B cell (primary cell): Measurements from ENCODE around the gene GYG2. TPM values are rescaled to one million over a fixed set of nuclear protein-coding genes. Genes with fewer than 3 reads are reported as not detected.
"Not testable (repeated sequence)": the region's sequence is repeated elsewhere in the genome, so short reads cannot be mapped to it uniquely, and the experiment has no call there.

ENCODE experiments used
- ATAC-seq: fragments of 200-7000 bp; cut with Tn5 transposase; one replicate; pipeline ENCODE4 v1.10.0; 2021; ENCODE audit warnings: low read depth, mild to moderate bottlenecking, moderate number of reproducible peaks, moderate library complexity
- CTCF ChIA-PET: fragments of 350-600 bp; sonication (Branson Sonifier 250); formaldehyde crosslinking; loops from one replicate; lab custom pipeline; 2021; ENCODE audit warnings: antibody characterized with exemption, inconsistent platforms; lab: Charles Lee
- POLR2A ChIA-PET: fragments of 350-600 bp; sonication (Branson Sonifier 250); formaldehyde crosslinking; loops from one replicate; lab custom pipeline; 2021; ENCODE audit warnings: antibody characterized with exemption; lab: Charles Lee
- DNase-seq: peaks from one replicate; pipeline ENCODE4 v3.0.0; 2013
- H2AFZ ChIP-seq: 2 replicates; pipeline ENCODE4 v1.6.1; 2012; ENCODE audit warnings: mild to moderate bottlenecking, low read depth, low read length; ENCODE audit not compliant: insufficient read depth, poor library complexity, severe bottlenecking
- H3K27ac ChIP-seq, 2 donors: 1 replicate in 1 of 2; 2 replicates in 1 of 2; pipeline ENCODE4 v1.5.1; 2012 to 2013; ENCODE audit warnings: low read length in 2 of 2, mild to moderate bottlenecking in 2 of 2, moderate library complexity in 1 of 2
- H3K27me3 ChIP-seq, 4 experiments: fragments of 200-600 bp in 1 of 4; sonication (generic) in 1 of 4; replicated peaks in 1 of 4; 1 replicate in 2 of 4; 2 replicates in 2 of 4; pipeline versions ENCODE4 v1.6.1 to v1.7.0; 2013 to 2016; ENCODE audit warnings: low read length in 3 of 4, mild to moderate bottlenecking in 2 of 4, mixed read lengths in 1 of 4, moderate library complexity in 1 of 4; ENCODE audit not compliant: insufficient read depth in 4 of 4, control insufficient read depth in 3 of 4; ENCODE audit errors: control extremely low read depth in 1 of 4
- H3K36me3 ChIP-seq, 2 experiments: replicated peaks in 1 of 2; 1 replicate in 1 of 2; 2 replicates in 1 of 2; pipeline versions ENCODE4 v1.6.1 to v1.7.1; 2013; ENCODE audit warnings: low read length in 1 of 2; ENCODE audit not compliant: insufficient read depth in 2 of 2, control insufficient read depth in 1 of 2; ENCODE audit errors: control extremely low read depth in 1 of 2, extremely low read depth in 1 of 2
- H3K4me1 ChIP-seq, 2 donors: fragments of 200-600 bp in 1 of 2; sonication (generic) in 1 of 2; 1 replicate in 1 of 2; 2 replicates in 1 of 2; pipeline versions ENCODE4 v1.5.1 to v1.6.1; 2013 to 2017; ENCODE audit warnings: low read length in 2 of 2; ENCODE audit not compliant: control insufficient read depth in 2 of 2, insufficient read depth in 2 of 2
- H3K4me2 ChIP-seq: replicated peaks from 2 replicates; pipeline ENCODE3; 2012; ENCODE audit warnings: mild to moderate bottlenecking, low read depth, low read length; ENCODE audit not compliant: poor library complexity, severe bottlenecking
- H3K4me3 ChIP-seq, 5 experiments: fragments of 200-600 bp in 1 of 5; sonication (generic) in 1 of 5; 1 replicate in 3 of 5; 2 replicates in 2 of 5; pipeline versions ENCODE4 v1.5.1 to v1.7.0; 2011 to 2016; ENCODE audit warnings: low read length in 4 of 5, mild to moderate bottlenecking in 4 of 5, low read depth in 2 of 5, control low read depth in 1 of 5, moderate library complexity in 1 of 5; ENCODE audit not compliant: insufficient read depth in 1 of 5; ENCODE audit errors: control extremely low read depth in 1 of 5, extremely low read depth in 1 of 5
- H3K79me2 ChIP-seq: fragments of 200-600 bp; sonication (generic); one replicate; pipeline ENCODE4 v1.6.0; 2016; ENCODE audit warnings: low read length; ENCODE audit not compliant: control insufficient read depth, insufficient read depth
- H3K9ac ChIP-seq: fragments of 200-600 bp; sonication (generic); 2 replicates; pipeline ENCODE4 v1.6.1; 2017; ENCODE audit warnings: mild to moderate bottlenecking, low read length, moderate library complexity
- H3K9me3 ChIP-seq, 3 donors: one replicate each; pipeline versions ENCODE4 v1.6.1 to v1.7.1; 2013; ENCODE audit warnings: low read length in 2 of 3; ENCODE audit not compliant: control insufficient read depth in 2 of 3, insufficient read depth in 1 of 3; ENCODE audit errors: control extremely low read depth in 1 of 3
- H4K20me1 ChIP-seq: 2 replicates; pipeline ENCODE4 v1.6.0; 2012; ENCODE audit warnings: mild to moderate bottlenecking, low read length; ENCODE audit not compliant: insufficient read depth, control insufficient read depth, poor library complexity, severe bottlenecking
- H3K27ac Mint-ChIP-seq: one replicate; pipeline ENCODE4 v1.8.0; 2021; ENCODE audit warnings: mixed read lengths
- H3K27me3 Mint-ChIP-seq: one replicate; pipeline ENCODE4 v1.8.0; 2021; ENCODE audit warnings: mixed read lengths
- H3K4me1 Mint-ChIP-seq: one replicate; pipeline ENCODE4 v1.8.0; 2021; ENCODE audit warnings: mixed read lengths
- H3K4me3 Mint-ChIP-seq: one replicate; pipeline ENCODE4 v1.8.0; 2021; ENCODE audit warnings: mixed read lengths
- H3K9me3 Mint-ChIP-seq: one replicate; pipeline ENCODE4 v1.8.0; 2022; ENCODE audit warnings: mixed read lengths; ENCODE audit not compliant: insufficient read depth
- EZH2 ChIP-seq: IDR thresholded peaks from 2 replicates; pipeline ENCODE4 v1.6.1; 2012; ENCODE audit warnings: borderline replicate concordance, low read depth, mild to moderate bottlenecking, moderate library complexity, low read length; ENCODE audit not compliant: insufficient read depth, poor library complexity, severe bottlenecking
- WGBS: methylation state at CpG from one replicate; pipeline ENCODE4 v1.1.5; 2013; ENCODE audit warnings: missing lambda C conversion rate; ENCODE audit not compliant: insufficient coverage; 5-methylcytosine and 5-hydroxymethylcytosine counted together
- intact Hi-C: fragments of 100-400 bp; cut with micrococcal nuclease; formaldehyde crosslinking; loops from one replicate; pipeline ENCODE4 v1.10.0; 2022
- polyA plus RNA-seq: library from polyadenylated mRNA; depleted of rRNA; stranded (reverse); fragments of >200 nt; gene quantifications from 2 replicates; pipeline ENCODE4 v1.2.3, GENCODE V29; 2012
- total RNA-seq, 2 donors: library from RNA; stranded (reverse); fragments of 120-200 nt in 1 of 2; gene quantifications; 1 replicate in 1 of 2; 2 replicates in 1 of 2; pipeline versions ENCODE4 v1.2.3 to v1.2.4, GENCODE V29; 2013 to 2022

The GYG2 gene
- total and polyA plus RNA-seq, 2 donors (not counting 1 experiment from before 2014, with no cell fraction given): not detected

DNA sequence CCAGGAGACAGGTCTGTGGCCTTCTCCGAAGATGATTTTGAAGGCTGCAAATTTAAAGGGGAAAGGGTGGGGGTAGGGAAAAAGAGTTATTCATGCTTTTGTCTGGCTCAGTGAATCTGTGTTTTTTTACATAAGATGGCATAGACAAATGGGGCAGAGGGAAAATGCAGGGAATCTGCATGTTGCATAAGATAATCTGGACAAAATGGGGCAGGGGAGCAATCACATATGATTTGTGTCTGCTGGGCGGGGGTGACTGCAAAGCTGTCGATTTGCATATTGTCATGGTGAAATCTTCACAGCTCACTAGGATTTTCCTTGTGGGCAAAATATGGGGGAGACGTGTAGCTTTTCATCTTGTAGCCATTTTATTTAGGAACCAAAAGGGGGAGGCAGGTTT, 29.4 kb upstream of the GYG2 start:
- TF ChIP-seq EZH2: no peak
- ChIA-PET CTCF (no interaction called here), POLR2A (no interaction called here)
- intact Hi-C loops: no loop called here
- Mint-ChIP-seq H3K4me3 (no peak overlapping the region), H3K9me3 (no peaks in the 10 kb centered on the region), H3K27me3 (no peaks in the 10 kb centered on the region), H3K4me1 (no peaks in the 10 kb centered on the region), H3K27ac (no peak overlapping the region)
- Histone ChIP-seq H3K36me3 (no peaks in the 10 kb centered on the region), H3K79me2 (no peaks in the 10 kb centered on the region), H3K27me3 (no peaks in the 10 kb centered on the region), H3K4me2 (no peak overlapping the region), H3K27ac (no peak overlapping the region), H2AFZ (no peak overlapping the region), H3K4me3 (no peak overlapping the region), H4K20me1 (no peaks in the 10 kb centered on the region), H3K9ac (no peak overlapping the region), H3K9me3 (no peaks in the 10 kb centered on the region), H3K4me1 (peaks cover 0 to 4% of the 10 kb centered on the region in 2 donors)
- DNase-seq (no peak), ATAC-seq (no peak)
- 90% methylated on average over 2 of the region's 4 CpGs for WGBS

- DNase-seq, CTCF ChIA-PET, H3K4me1 Mint-ChIP-seq, H3K79me2 ChIP-seq, H3K9ac ChIP-seq, H2AFZ ChIP-seq, H3K4me2 ChIP-seq, H3K9me3 ChIP-seq, H3K27ac Mint-ChIP-seq, H3K27me3 ChIP-seq, H3K4me1 ChIP-seq, H3K27ac ChIP-seq, H3K36me3 ChIP-seq, H3K4me3 Mint-ChIP-seq, H3K9me3 Mint-ChIP-seq, H4K20me1 ChIP-seq, H3K4me3 ChIP-seq, POLR2A ChIA-PET, H3K27me3 Mint-ChIP-seq, ATAC-seq, intact Hi-C loops: not testable (repeated sequence)
- no CpG with 5 or more reads among the region's 5 CpGs for WGBS
Observed at GRCh38 chrX:2799980-2800379, 28.8 kb upstream of the GYG2 start.
